GM06990 (cell line): Measurements from ENCODE around the gene RPUSD4.

Source experiments
- DNase-seq: peaks from one replicate; pipeline ENCODE4 v3.0.0-alpha.2; 2011; ENCODE audit not compliant: insufficient read length; ENCODE audit errors: extremely low read depth
- H3K27me3 ChIP-seq: replicated peaks from 2 replicates; pipeline ENCODE4 v1.6.0; 2011; ENCODE audit warnings: low read length; ENCODE audit not compliant: control insufficient read depth, insufficient read depth
- H3K36me3 ChIP-seq: 2 replicates; pipeline ENCODE4 v1.5.1; 2011; ENCODE audit warnings: low read length; ENCODE audit not compliant: control insufficient read depth, insufficient read depth
- H3K4me3 ChIP-seq: replicated peaks from 2 replicates; pipeline ENCODE4 v1.5.1; 2011; ENCODE audit warnings: low read depth, mild to moderate bottlenecking, control low read depth, low read length
- CTCF ChIP-seq: IDR thresholded peaks from 2 replicates; pipeline ENCODE4 v1.5.1; 2011; ENCODE audit warnings: low read length, control low read depth, mild to moderate bottlenecking, inconsistent platforms; ENCODE audit not compliant: insufficient read depth, poor library complexity, severe bottlenecking

RPUSD4 gene

GRCh38 chr11:126174816-126175215 is 36.6 kb downstream of the RPUSD4 start:
- Histone ChIP-seq H3K36me3 (no peaks in the 10 kb centered on the region), H3K27me3 (no peaks in the 10 kb centered on the region), H3K4me3 (no peak overlapping the region)
- TF ChIP-seq CTCF: no peak
- no peak for DNase-seq

GRCh38 chr11:126173257-126173656 is 38.2 kb downstream of the RPUSD4 start:
- no peak for DNase-seq
- H3K4me3 ChIP-seq: no peak overlapping the region
- TF ChIP-seq CTCF: no peak

GRCh38 chr11:126172596-126173038 is 38.8 kb downstream of the RPUSD4 start:
- DNase-seq: no peak

More at GRCh38 chr11:126173257-126173656, 38.2 kb downstream of the RPUSD4 start:
- Histone ChIP-seq H3K27me3 (no peaks in the 10 kb centered on the region), H3K36me3 (no peaks in the 10 kb centered on the region)

GRCh38 chr11:126169291-126169690 is 42.2 kb downstream of the RPUSD4 start:
- no peak overlapping the region for H3K4me3 ChIP-seq
- TF ChIP-seq CTCF: no peak
- H3K36me3 ChIP-seq: no peaks in the 10 kb centered on the region
- no peak for DNase-seq
- no peaks in the 10 kb centered on the region for H3K27me3 ChIP-seq

More at GRCh38 chr11:126172596-126173038, 38.8 kb downstream of the RPUSD4 start:
- no peaks in the 10 kb centered on the region for H3K27me3 ChIP-seq
- H3K4me3 ChIP-seq: no peak overlapping the region
- no peaks in the 10 kb centered on the region for H3K36me3 ChIP-seq
- no peak for TF ChIP-seq CTCF

- no peak for TF ChIP-seq CTCF
- Histone ChIP-seq H3K27me3 (no peaks in the 10 kb centered on the region), H3K36me3 (no peaks in the 10 kb centered on the region), H3K4me3 (no peak overlapping the region)
- no peak for DNase-seq
These were observed 44.0 kb downstream of the RPUSD4 start for GRCh38 chr11:126167488-126167887.

- no peak overlapping the region for H3K4me3 ChIP-seq
- no peak for DNase-seq
- no peak for TF ChIP-seq CTCF
- H3K27me3 ChIP-seq: no peaks in the 10 kb centered on the region
- no peaks in the 10 kb centered on the region for H3K36me3 ChIP-seq
These were observed 45.0 kb downstream of the RPUSD4 start for GRCh38 chr11:126166413-126166812.
